Fibroblast of pulmonary artery (primary cell): Measurements from ENCODE around the gene NDRG2.

Experiments
- DNase-seq: peaks from one replicate; pipeline ENCODE4 v3.0.0-alpha.2; 2010; ENCODE audit warnings: low read depth
- H3K4me3 ChIP-seq: replicated peaks from 2 replicates; pipeline ENCODE4 v1.5.1; 2011; ENCODE audit warnings: low read depth, mild to moderate bottlenecking, control low read depth, low read length, moderate library complexity
- TF ChIP-seq, protein P1 (sequence below): IDR thresholded peaks from 2 replicates; pipeline ENCODE4 v1.5.1; 2011; ENCODE audit warnings: mild to moderate bottlenecking, control low read depth, low read length, inconsistent platforms; ENCODE audit errors: missing control alignments

NDRG2 gene

DNA sequence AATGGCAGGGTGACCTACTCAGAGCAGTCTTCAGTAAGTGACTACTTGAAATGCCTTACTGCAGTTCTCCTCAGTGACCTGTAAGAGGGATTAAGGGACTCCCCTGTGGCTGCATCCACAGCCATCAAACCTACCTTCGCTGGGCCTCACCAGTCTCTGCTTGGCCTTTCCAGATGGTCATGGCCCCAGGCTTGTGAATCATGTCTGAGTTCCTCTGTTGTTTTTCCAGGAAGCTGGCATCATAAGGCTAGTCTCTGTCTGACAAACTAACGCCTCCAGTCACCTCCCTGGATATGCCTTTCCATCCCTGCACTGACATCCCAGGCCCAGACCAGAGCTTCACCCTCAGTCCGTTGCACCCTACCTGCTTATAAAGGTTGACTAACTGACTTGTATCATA, 55.5 kb downstream of the NDRG2 start:
- DNase-seq: no peak
- TF ChIP-seq, protein P1, sequence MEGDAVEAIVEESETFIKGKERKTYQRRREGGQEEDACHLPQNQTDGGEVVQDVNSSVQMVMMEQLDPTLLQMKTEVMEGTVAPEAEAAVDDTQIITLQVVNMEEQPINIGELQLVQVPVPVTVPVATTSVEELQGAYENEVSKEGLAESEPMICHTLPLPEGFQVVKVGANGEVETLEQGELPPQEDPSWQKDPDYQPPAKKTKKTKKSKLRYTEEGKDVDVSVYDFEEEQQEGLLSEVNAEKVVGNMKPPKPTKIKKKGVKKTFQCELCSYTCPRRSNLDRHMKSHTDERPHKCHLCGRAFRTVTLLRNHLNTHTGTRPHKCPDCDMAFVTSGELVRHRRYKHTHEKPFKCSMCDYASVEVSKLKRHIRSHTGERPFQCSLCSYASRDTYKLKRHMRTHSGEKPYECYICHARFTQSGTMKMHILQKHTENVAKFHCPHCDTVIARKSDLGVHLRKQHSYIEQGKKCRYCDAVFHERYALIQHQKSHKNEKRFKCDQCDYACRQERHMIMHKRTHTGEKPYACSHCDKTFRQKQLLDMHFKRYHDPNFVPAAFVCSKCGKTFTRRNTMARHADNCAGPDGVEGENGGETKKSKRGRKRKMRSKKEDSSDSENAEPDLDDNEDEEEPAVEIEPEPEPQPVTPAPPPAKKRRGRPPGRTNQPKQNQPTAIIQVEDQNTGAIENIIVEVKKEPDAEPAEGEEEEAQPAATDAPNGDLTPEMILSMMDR: no peak
- no peak overlapping the region for H3K4me3 ChIP-seq
